NCI-H1694 (cell line): ENCODE measurements around the gene PAX7.
"Not testable (repeated sequence)": the region's sequence is repeated elsewhere in the genome, so short reads cannot be mapped to it uniquely, and the experiment has no call there.

Experiments used
- DNase-seq: peaks from one replicate; lab custom pipeline; 2025; lab: John Stamatoyannopoulos, UW

PAX7 gene

GRCh38 chr1:18630511-18631495 lies at the start of gene PAX7:
PAX7 (plus strand) TSS chr1:18630846; CDS start chr1:18631604, 758 bp downstream.
- DNase-seq = no peak

GRCh38 chr1:18581420-18581880 lies 49.2 kb upstream of the PAX7 start:
- peak; percentile 18 for DNase-seq

GRCh38 chr1:18582890-18583289 lies 47.8 kb upstream of the PAX7 start:
- no peak for DNase-seq

- DNase-seq = peak; percentile 2
These were observed 47.2 kb upstream of the PAX7 start for GRCh38 chr1:18583326-18583941.

GRCh38 chr1:18586016-18586415 lies 44.6 kb upstream of the PAX7 start:
- DNase-seq = not testable (repeated sequence)

- DNase-seq = no peak
These were observed 42.6 kb upstream of the PAX7 start for GRCh38 chr1:18588093-18588492.

GRCh38 chr1:18592368-18592767 lies 38.3 kb upstream of the PAX7 start:
- no peak for DNase-seq

- DNase-seq = peak; percentile 31
These were observed 33.2 kb upstream of the PAX7 start for GRCh38 chr1:18597160-18598042.

- DNase-seq = no peak
These were observed 31.6 kb upstream of the PAX7 start for GRCh38 chr1:18599086-18599485.

GRCh38 chr1:18599704-18600103 lies 30.9 kb upstream of the PAX7 start:
- no peak for DNase-seq

GRCh38 chr1:18602533-18603211 lies 28.0 kb upstream of the PAX7 start:
- no peak for DNase-seq

GRCh38 chr1:18603212-18603852 lies 27.3 kb upstream of the PAX7 start:
- DNase-seq = no peak

GRCh38 chr1:18606443-18607288 lies 24.0 kb upstream of the PAX7 start:
- no peak for DNase-seq

- DNase-seq = no peak
These were observed 23.3 kb upstream of the PAX7 start for GRCh38 chr1:18607289-18607760.

- no peak for DNase-seq
These were observed 22.1 kb upstream of the PAX7 start for GRCh38 chr1:18608534-18608933.

- DNase-seq = no peak
These were observed 19.3 kb upstream of the PAX7 start for GRCh38 chr1:18611311-18611710.

GRCh38 chr1:18612073-18612472 lies 18.6 kb upstream of the PAX7 start:
- DNase-seq = no peak

- DNase-seq = no peak
These were observed 16.4 kb upstream of the PAX7 start for GRCh38 chr1:18614069-18614735.
